GM06990 (cell line): ENCODE results near the gene CCDC61.
A peak's percentile ranks its signal among the peaks of the same experiment; 100 is the strongest.

Experiments used
- DNase-seq: peaks from one replicate; pipeline ENCODE4 v3.0.0-alpha.2; 2011; ENCODE audit not compliant: insufficient read length; ENCODE audit errors: extremely low read depth
- H3K27me3 ChIP-seq: replicated peaks from 2 replicates; pipeline ENCODE4 v1.6.0; 2011; ENCODE audit warnings: low read length; ENCODE audit not compliant: control insufficient read depth, insufficient read depth
- H3K36me3 ChIP-seq: 2 replicates; pipeline ENCODE4 v1.5.1; 2011; ENCODE audit warnings: low read length; ENCODE audit not compliant: control insufficient read depth, insufficient read depth
- H3K4me3 ChIP-seq: replicated peaks from 2 replicates; pipeline ENCODE4 v1.5.1; 2011; ENCODE audit warnings: low read depth, mild to moderate bottlenecking, control low read depth, low read length
- CTCF ChIP-seq: IDR thresholded peaks from 2 replicates; pipeline ENCODE4 v1.5.1; 2011; ENCODE audit warnings: low read length, control low read depth, mild to moderate bottlenecking, inconsistent platforms; ENCODE audit not compliant: insufficient read depth, poor library complexity, severe bottlenecking

Gene CCDC61

GRCh38 chr19:45960595-45961235 lies 34.6 kb upstream of the CCDC61 start:
- no peaks in the 10 kb centered on the region; the same call in 1 of the 2 replicates for H3K27me3 ChIP-seq
- no peak for DNase-seq
- peak; percentile 5 for TF ChIP-seq CTCF
- no peak overlapping the region for H3K4me3 ChIP-seq
- H3K36me3 ChIP-seq: no peaks in the 10 kb centered on the region

- Histone ChIP-seq H3K36me3 (no peaks in the 10 kb centered on the region), H3K4me3 (no peak overlapping the region), H3K27me3 (no peaks in the 10 kb centered on the region; the same call in 1 of the 2 replicates)
- DNase-seq: no peak
- TF ChIP-seq CTCF: no peak
Measured at GRCh38 chr19:45962021-45962420, 33.2 kb upstream of the CCDC61 start.

- no peak overlapping the region for H3K4me3 ChIP-seq
- peaks cover under 1% of the 10 kb centered on the region for H3K27me3 ChIP-seq
- H3K36me3 ChIP-seq: no peaks in the 10 kb centered on the region
- TF ChIP-seq CTCF: no peak
- no peak for DNase-seq
Measured at GRCh38 chr19:45967246-45967645, 28.0 kb upstream of the CCDC61 start.

GRCh38 chr19:45968626-45969025 lies 26.6 kb upstream of the CCDC61 start:
- no peaks in the 10 kb centered on the region for H3K36me3 ChIP-seq
- no peak overlapping the region for H3K4me3 ChIP-seq
- no peak for DNase-seq
- TF ChIP-seq CTCF: no peak
- H3K27me3 ChIP-seq: peaks cover 4% of the 10 kb centered on the region

- Histone ChIP-seq H3K36me3 (no peaks in the 10 kb centered on the region), H3K27me3 (peaks cover 4% of the 10 kb centered on the region), H3K4me3 (no peak overlapping the region)
- no peak for DNase-seq
- no peak for TF ChIP-seq CTCF
Measured at GRCh38 chr19:45969676-45970075, 25.6 kb upstream of the CCDC61 start.
